ENCODE data around the gene CREB1.

Gene CREB1

GRCh38 chr2:207543272-207543671 lies 13.5 kb downstream of the CREB1 start:
- no peak for DNase-seq

GRCh38 chr2:207546822-207547221 lies 17.1 kb downstream of the CREB1 start:
- DNase-seq: no peak

DNA sequence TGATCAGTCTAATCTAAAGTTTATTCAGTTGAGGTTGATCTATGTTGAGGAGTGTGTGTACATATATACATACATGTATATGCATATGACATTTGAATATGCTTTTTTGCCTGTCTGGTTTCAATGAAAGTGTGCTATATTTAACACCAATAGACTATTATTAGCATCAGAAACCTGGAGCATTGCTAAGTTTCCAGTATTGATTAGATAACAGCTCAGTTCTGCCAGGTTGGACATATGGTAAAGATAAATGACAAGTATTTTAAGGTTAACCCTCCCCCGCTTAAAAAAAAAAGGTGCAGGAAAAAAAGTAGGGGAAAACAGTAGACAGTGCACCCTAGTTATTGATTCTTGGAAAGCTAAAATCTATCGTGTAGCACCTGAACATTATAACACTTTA lies 19.4 kb downstream of the CREB1 start:
- DNase-seq: no peak

DNA sequence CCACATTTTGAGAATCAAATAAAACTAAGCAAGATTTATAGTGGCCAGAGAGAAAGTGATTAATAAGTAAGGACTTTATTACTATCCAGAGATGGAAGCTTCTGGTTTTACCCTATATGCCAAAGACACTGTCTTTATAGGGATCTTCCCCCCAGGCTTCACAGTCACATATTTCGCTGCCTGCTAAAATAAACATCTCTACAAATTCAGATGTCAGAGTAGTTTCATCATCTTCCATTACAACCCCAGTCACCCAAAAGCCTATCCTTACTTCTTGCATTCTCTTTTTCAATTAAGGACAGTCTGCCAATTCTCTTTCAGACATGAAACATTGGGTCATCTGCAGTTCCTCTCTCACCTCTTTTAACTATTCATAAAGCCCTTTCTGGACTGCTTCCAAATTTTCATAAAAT lies 28.3 kb downstream of the CREB1 start:
- no peak for DNase-seq

GRCh38 chr2:207561386-207562080 lies 31.8 kb downstream of the CREB1 start:
- no peak for DNase-seq

- no peak for DNase-seq
Measured at GRCh38 chr2:207565736-207566500, 36.2 kb downstream of the CREB1 start.

DNA sequence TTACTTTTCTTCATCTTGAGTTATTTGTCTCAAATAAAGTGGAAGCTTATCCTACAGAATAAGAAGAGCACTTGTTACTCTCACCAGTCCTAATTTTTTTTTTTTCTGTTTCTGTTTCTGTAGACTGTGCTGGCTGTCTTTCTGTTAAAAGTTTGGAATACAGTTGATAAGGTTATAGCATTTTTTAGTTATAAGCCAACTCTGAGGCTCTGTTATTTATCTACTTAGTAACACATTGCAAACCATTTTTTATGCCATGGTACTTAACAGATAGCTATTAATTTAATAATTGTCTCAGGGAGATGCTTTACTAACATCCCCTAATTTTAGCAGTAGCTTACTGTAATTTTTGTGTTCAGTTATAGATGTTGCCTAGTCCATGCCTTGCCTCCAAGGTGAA lies 37.9 kb downstream of the CREB1 start:
- no peak for DNase-seq

DNA sequence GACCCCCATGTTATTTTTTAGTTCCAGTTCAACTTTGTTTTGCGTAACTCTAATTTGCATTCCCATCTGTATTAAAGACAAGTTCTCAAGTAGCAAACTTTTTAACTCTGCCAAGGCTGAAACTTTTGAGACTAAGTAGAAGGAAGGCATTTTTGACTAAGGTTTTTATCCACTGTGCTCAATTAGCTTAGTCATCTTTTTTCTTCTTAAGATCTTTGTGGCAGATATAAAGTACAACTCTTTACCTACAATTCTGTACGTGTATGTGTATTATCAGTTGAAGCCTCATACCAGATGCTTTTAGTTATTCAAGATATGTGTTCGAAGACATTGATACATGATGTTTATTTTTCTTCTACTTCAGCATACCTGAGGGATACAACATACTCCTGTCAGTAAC lies 41.6 kb downstream of the CREB1 start:
- no peak for DNase-seq

- DNase-seq: no peak
Measured at GRCh38 chr2:207584952-207585351, 55.2 kb downstream of the CREB1 start.

DNA sequence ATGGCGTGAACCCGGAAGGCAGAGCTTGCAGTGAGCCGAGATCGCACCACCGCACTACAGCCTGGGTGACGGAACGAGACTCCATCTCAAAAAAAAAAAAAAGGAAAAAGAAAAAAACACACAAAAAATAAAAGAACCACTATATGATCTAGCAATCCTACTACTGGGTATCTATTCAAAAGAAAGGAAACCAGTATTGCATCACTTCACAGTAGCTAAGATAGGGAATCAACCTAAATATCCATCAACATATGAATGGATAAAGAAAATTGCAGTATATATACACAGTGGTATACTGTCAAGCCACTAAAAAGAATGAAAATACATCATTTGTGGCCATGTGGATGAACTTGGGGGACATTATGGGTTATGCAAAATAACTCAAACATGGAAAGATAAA lies 57.5 kb downstream of the CREB1 start:
- DNase-seq: no peak

- DNase-seq: no peak
Measured at GRCh38 chr2:207589143-207589542, 59.4 kb downstream of the CREB1 start.

GRCh38 chr2:207593277-207593676 lies 63.5 kb downstream of the CREB1 start:
- DNase-seq: no peak

GRCh38 chr2:207594264-207594663 lies 64.5 kb downstream of the CREB1 start:
- DNase-seq: peak; percentile 15

- DNase-seq: no peak
Measured at GRCh38 chr2:207594731-207595130, 65.0 kb downstream of the CREB1 start.

DNA sequence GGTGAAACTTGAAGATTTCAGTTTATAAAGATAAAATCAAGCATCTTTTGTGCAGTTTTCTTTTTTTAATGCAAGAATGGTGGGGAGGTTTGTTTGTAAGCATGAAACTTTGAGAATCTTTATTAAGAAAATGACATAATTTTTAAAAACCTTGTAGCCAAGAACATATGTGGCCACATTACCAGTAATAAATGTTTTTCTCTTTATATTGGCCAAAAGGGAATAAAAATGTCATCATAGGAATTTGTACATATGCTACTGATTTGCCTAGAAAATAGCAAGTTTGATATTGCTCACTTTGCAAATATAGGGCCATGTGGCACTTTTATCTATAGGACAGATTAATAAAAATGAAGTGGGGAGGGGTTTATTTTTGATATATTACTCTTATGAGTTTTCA lies 69.9 kb downstream of the CREB1 start:
- DNase-seq: no peak

DNA sequence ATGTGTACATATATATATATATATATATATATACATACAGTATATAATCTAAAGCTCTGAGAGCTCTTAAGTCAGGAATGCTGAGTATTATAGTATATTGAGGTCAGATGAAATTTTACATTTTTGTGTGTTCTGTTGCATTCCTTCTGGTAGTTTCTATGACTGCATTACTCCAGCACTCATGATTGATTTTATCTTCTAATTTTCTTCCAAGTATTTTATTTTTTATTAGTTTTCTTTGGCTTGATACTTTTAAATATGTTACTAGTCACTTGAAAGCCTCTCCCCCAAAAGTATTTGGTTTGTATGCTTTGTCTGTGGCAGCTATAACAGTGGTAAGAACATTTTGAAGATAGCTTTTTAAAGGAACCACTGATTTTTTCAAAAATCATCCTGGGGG lies 70.5 kb downstream of the CREB1 start:
- DNase-seq: no peak

DNA sequence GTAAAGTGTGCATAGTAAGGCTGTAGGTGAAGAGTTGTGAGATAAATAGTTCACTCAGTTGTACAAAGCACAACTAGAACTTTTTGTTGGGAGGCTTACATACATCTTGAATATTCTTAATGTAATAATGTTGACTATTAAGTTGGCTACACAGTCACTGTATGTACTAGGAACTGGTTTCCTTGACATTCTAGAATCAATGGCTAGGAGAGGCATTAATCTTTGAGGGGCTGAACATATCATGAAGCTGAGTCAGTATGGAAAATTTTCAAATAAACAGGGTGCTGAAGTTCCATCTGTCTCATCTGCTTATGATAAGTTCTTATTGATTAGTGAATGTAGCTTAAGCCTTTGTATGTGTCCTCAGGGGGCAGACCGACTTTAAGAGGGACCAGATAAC lies 72.0 kb downstream of the CREB1 start:
- no peak for DNase-seq

DNA sequence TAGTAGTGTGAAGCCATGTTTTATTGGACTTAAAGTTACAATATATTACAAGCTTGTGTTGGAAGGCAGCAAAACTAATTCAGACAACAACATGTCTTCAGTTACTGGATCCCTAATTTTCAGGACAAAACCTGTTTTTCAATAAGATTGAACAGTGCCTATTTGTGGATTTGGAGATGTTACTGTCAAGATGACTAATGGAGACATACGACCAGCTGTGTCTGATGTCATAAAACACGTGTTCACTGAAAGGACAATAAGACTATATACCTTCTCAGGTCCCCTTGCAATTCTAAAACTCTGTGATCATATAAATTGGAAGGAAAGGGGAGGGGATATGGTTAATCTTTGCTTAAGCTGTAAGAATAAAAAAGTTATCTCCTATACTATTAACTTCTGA lies 73.7 kb downstream of the CREB1 start:
- no peak for DNase-seq

- no peak for DNase-seq
Measured at GRCh38 chr2:207606399-207606798, 76.6 kb downstream of the CREB1 start.

- no peak for DNase-seq
Measured at GRCh38 chr2:207606829-207607228, 77.1 kb downstream of the CREB1 start.

- no peak for DNase-seq
Measured at GRCh38 chr2:207612714-207613113, 83.0 kb downstream of the CREB1 start.

GRCh38 chr2:207614824-207615223 lies 85.1 kb downstream of the CREB1 start:
- no peak for DNase-seq

- no peak for DNase-seq
Measured at GRCh38 chr2:207616185-207616584, 86.4 kb downstream of the CREB1 start.

DNA sequence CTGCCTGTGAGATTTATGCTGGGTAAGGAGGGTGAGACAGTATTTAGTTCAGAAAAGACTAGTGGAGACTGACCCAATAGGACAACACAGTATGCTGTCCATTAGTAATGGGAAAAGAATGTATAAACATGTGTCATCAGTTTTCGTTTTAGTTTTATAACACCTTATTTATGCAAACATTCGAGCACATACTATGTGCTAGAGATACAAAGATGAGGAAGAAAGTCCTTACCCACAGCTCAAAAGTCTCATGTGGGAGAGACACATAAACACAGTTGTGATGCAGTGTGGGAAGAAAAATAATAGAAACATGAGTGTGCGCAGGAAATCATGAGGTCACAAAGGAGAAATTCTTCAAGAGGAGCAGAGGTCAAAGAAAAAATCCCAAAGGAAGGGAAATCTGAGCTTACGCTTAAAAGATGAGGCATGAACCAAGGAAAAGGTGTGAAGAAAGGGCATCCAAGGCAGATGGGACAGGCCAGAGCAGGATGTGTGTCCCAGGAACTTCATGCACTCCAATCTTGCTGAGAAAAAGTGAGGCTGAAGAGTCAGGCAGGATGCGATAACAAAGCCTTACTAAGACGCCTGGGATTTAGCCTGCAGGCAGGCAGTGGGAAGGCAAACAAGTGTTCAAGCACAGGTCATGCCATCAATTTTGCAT lies 87.4 kb downstream of the CREB1 start:
- no peak for DNase-seq
